K562 (cell line): ENCODE results near the gene CHAD. TPM values are rescaled to one million over a fixed set of nuclear protein-coding genes. Genes with fewer than 3 reads are reported as not detected.
A peak's percentile ranks its signal among the peaks of the same experiment; 100 is the strongest.

ENCODE experiments used
- CREBBP ChIP-seq: IDR thresholded peaks from one replicate; pipeline ENCODE4 v1.6.1; 2012; ENCODE audit warnings: low read depth, mild to moderate bottlenecking, control low read depth, inconsistent platforms, low read length
- CXXC5 ChIP-seq: fragments of 250-450 bp; sonication (Bioruptor Pico); IDR thresholded peaks from 2 replicates; pipeline ENCODE4 v1.8.0; 2022; ENCODE audit warnings: inconsistent platforms, mild to moderate bottlenecking, moderate library complexity
- E2F1 ChIP-seq: sonication (generic); formaldehyde crosslinking; IDR thresholded peaks from 2 replicates; pipeline ENCODE4 v1.8.1; 2023; ENCODE audit warnings: mild to moderate bottlenecking, missing genetic modification reagents, moderate library complexity
- FOXJ2 ChIP-seq: fragments of 200-800 bp; sonication (Bioruptor generic); IDR thresholded peaks from 2 replicates; pipeline ENCODE4 v1.6.1; 2016; ENCODE audit warnings: missing genetic modification characterization, missing compliant biosample characterization
- KAT2B ChIP-seq: IDR thresholded peaks from one replicate; pipeline ENCODE4 v1.6.1; 2012; ENCODE audit warnings: low read depth, mild to moderate bottlenecking, control low read depth, inconsistent platforms, low read length, moderate library complexity
- MAZ ChIP-seq, 2 experiments: fragments of 450-650 bp in 1 of 2; sonication (generic) in 1 of 2; formaldehyde crosslinking; IDR thresholded peaks in 1 of 2; conservative IDR thresholded peaks in 1 of 2; 2 replicates each; pipeline versions ENCODE4 v1.4.0 to v1.5.0; 2020; ENCODE audit warnings: mild to moderate bottlenecking in 1 of 2, missing genetic modification reagents in 1 of 2
- MEIS2 ChIP-seq: fragments of 450-650 bp; IDR thresholded peaks from 2 replicates; pipeline ENCODE4 v1.6.1; 2014; ENCODE audit warnings: mild to moderate bottlenecking; ENCODE audit not compliant: partially characterized antibody
- NCOA6 ChIP-seq: fragments of 450-650 bp; IDR thresholded peaks from 2 replicates; pipeline ENCODE4 v1.6.1; 2017; ENCODE audit warnings: mild to moderate bottlenecking
- NEUROD1 ChIP-seq: fragments of 150-350 bp; IDR thresholded peaks from 2 replicates; pipeline ENCODE4 v1.6.1; 2014; ENCODE audit warnings: borderline replicate concordance, low read length, low read depth; ENCODE audit not compliant: partially characterized antibody
- RBM25 ChIP-seq: fragments of 200-400 bp; formaldehyde crosslinking; IDR thresholded peaks from 2 replicates; pipeline ENCODE4 v1.6.1; 2018; ENCODE audit warnings: low read length, low read depth, moderate library complexity; ENCODE audit not compliant: severe bottlenecking
- TAF1 ChIP-seq: IDR thresholded peaks from 2 replicates; pipeline ENCODE4 v1.6.1; 2011; ENCODE audit warnings: mild to moderate bottlenecking, low read length, moderate library complexity; ENCODE audit not compliant: insufficient read depth, control insufficient read depth, severe bottlenecking; ENCODE audit errors: extremely low read depth
- TEAD4 ChIP-seq, 2 experiments: sonication (generic) in 1 of 2; formaldehyde crosslinking in 1 of 2; IDR thresholded peaks; 2 replicates each; pipeline versions ENCODE4 v1.6.1 to v1.8.0; 2012 to 2022; ENCODE audit warnings: borderline replicate concordance in 1 of 2, inconsistent platforms in 1 of 2, low read length in 1 of 2, mild to moderate bottlenecking in 1 of 2, missing genetic modification reagents in 1 of 2
- UBTF ChIP-seq, 2 experiments: IDR thresholded peaks; 2 replicates each; pipeline ENCODE4 v1.6.1; 2012; ENCODE audit warnings: improper control_type of control experiment in 2 of 2, low read depth in 2 of 2, low read length in 2 of 2, borderline replicate concordance in 1 of 2
- VEZF1 ChIP-seq: fragments of 200-800 bp; sonication (Bioruptor generic); IDR thresholded peaks from 2 replicates; pipeline ENCODE4 v1.6.1; 2017; ENCODE audit warnings: missing genetic modification characterization, missing compliant biosample characterization
- polyA plus RNA-seq, 8 experiments: library from polyadenylated mRNA; depleted of rRNA in 4 of 8; stranded (reverse) in 5 of 8; unstranded in 3 of 8; fragments of >200 nt; fragmentation: Nextera tagmentation in 2 of 8; fragmentation: Illumina TruSeq in 1 of 8; extraction: Ambion mirVana in 2 of 8; extraction: Trizol in 1 of 8; gene quantifications; 2 replicates each; pipeline versions ENCODE4 v1.2.1 to v1.2.3, GENCODE V29; 2011 to 2014; ENCODE audit warnings: inconsistent platforms in 1 of 8, missing spikeins in 1 of 8
- total RNA-seq, 7 experiments: library from RNA; depleted of rRNA in 6 of 7; stranded (reverse); fragments of >200 nt in 6 of 7; fragmentation: Illumina TruSeq in 2 of 7; extraction: Trizol in 2 of 7; gene quantifications; 2 replicates each; pipeline versions ENCODE4 v1.2.1 to v1.2.3, GENCODE V29; 2011 to 2021; ENCODE audit warnings: low replicate concordance in 1 of 7

The CHAD gene
- total and polyA plus RNA-seq, 9 of the 15 experiments (the other 6 are each of a cell fraction or from before 2014, with no cell fraction given): not detected

- TF ChIP-seq VEZF1 (CRISPR knock-in tag) (peak; percentile 82), TAF1 (peak; percentile 78), NCOA6 (peak; percentile 41; the same call in 1 of the 2 replicates), CXXC5 (CRISPR knock-in tag) (peak; percentile 98), MAZ (CRISPR knock-in tag; conservative IDR thresholded peaks at IDR 0.05 in 1 of 2, IDR thresholded peaks at IDR 0.05 in 1 of 2) (peak; percentile 75 to 95), FOXJ2 (no peak), NEUROD1 (peak; percentile 16), E2F1 (CRISPR knock-in tag) (peak; percentile 96), TEAD4 (IDR thresholded peaks at IDR 0.05; ENCODE audit: low read length) (no peak), TEAD4 (CRISPR knock-in tag; IDR thresholded peaks at IDR 0.05; ENCODE audit: borderline replicate concordance) (peak; percentile 67; the same call in 1 of the 2 replicates), RBM25 (peak; percentile 70), KAT2B (peak; percentile 74), UBTF (IDR thresholded peaks at IDR 0.05; ENCODE audit: borderline replicate concordance in 1 of 2, low read depth in 2 of 2, low read length in 2 of 2) (peak; percentile 92 to 95; a peak in 3 of 4 replicates), MEIS2 (peak; percentile 60), CREBBP (no peak)
These were observed 10.0 kb upstream of the CHAD start, which contains the start of gene RSAD1 (continued) for GRCh38 chr17:50478391-50479381.
